Measurements from ENCODE around the gene LRRC55. TPM values are rescaled to one million over a fixed set of nuclear protein-coding genes. Genes with fewer than 3 reads are reported as not detected.

LRRC55 gene
- total and polyA plus RNA-seq, 9 donors, result 0.05 to 0.48 (median 0.11) TPM; not detected in 2

GRCh38 chr11:57157624-57158023 is 24.1 kb upstream of the LRRC55 start:
- Histone ChIP-seq H3K4me3 (no peak overlapping the region), H3K4me1 (ENCODE audit: insufficient read depth) (no peaks in the 10 kb centered on the region), H3K27me3 (no peaks in the 10 kb centered on the region), H3K9me3 (no peaks in the 10 kb centered on the region), H3K27ac (no peak overlapping the region), H3K36me3 (no peaks in the 10 kb centered on the region)
- whole genome bisulfite sequencing, 3 donors, result 67 to 87% (median 74%) methylated on average over 3 of the region's 3 CpGs
- DNase-seq, result no peak
- TF ChIP-seq CTCF (IDR thresholded peaks at IDR 0.05) (no peak), POLR2A (IDR thresholded peaks at IDR 0.05) (no peak), EP300 (IDR thresholded peaks at IDR 0.05) (no peak)
- intact Hi-C loops (cut with DNase I), result no loop called here

GRCh38 chr11:57158180-57158579 is 23.6 kb upstream of the LRRC55 start:
- 79 to 94% (median 80%) methylated on average over 5 of the region's 5 CpGs for WGBS, 3 donors
- Histone ChIP-seq H3K4me1 (ENCODE audit: insufficient read depth) (no peaks in the 10 kb centered on the region), H3K9me3 (no peaks in the 10 kb centered on the region), H3K27ac (no peak overlapping the region), H3K36me3 (no peaks in the 10 kb centered on the region), H3K27me3 (no peaks in the 10 kb centered on the region), H3K4me3 (no peak overlapping the region)
- intact Hi-C loops (cut with DNase I), result no loop called here
- TF ChIP-seq CTCF (IDR thresholded peaks at IDR 0.05) (no peak), EP300 (IDR thresholded peaks at IDR 0.05) (no peak), POLR2A (IDR thresholded peaks at IDR 0.05) (no peak)
- no peak for DNase-seq

- intact Hi-C loops (cut with DNase I), result no loop called here
- no peaks in the 10 kb centered on the region for H3K9me3 ChIP-seq
Measured at GRCh38 chr11:57158599-57158998, 23.2 kb upstream of the LRRC55 start.

GRCh38 chr11:57160665-57161064 is 21.1 kb upstream of the LRRC55 start:
- no peaks in the 10 kb centered on the region for H3K27me3 ChIP-seq
- no peak overlapping the region for H3K27ac ChIP-seq
- no peaks in the 10 kb centered on the region for H3K9me3 ChIP-seq
- no peak for TF ChIP-seq EP300 (IDR thresholded peaks at IDR 0.05)
- no peak for TF ChIP-seq CTCF (IDR thresholded peaks at IDR 0.05)
- TF ChIP-seq POLR2A (IDR thresholded peaks at IDR 0.05), result no peak
- intact Hi-C loops (cut with DNase I), result no loop called here
- DNase-seq, result no peak
- 75 to 81% (median 80%) methylated on average over 2 of the region's 2 CpGs for WGBS, 3 donors
- no peak overlapping the region for H3K4me3 ChIP-seq
- H3K4me1 ChIP-seq (ENCODE audit: insufficient read depth), result no peaks in the 10 kb centered on the region
- H3K36me3 ChIP-seq, result no peaks in the 10 kb centered on the region

More at GRCh38 chr11:57158599-57158998, 23.2 kb upstream of the LRRC55 start:
- H3K36me3 ChIP-seq, result no peaks in the 10 kb centered on the region
- no peaks in the 10 kb centered on the region for H3K27me3 ChIP-seq
- TF ChIP-seq CTCF (IDR thresholded peaks at IDR 0.05) (no peak), POLR2A (IDR thresholded peaks at IDR 0.05) (no peak), EP300 (IDR thresholded peaks at IDR 0.05) (no peak)
- DNase-seq, result no peak
- 39 to 48% (median 44%) methylated on average over 1 of the region's 1 CpG for WGBS, 3 donors
- no peak overlapping the region for H3K27ac ChIP-seq
- H3K4me3 ChIP-seq, result no peak overlapping the region
- no peaks in the 10 kb centered on the region for H3K4me1 ChIP-seq (ENCODE audit: insufficient read depth)
